Measurements from ENCODE around the gene CKB. TPM values are rescaled to one million over a fixed set of nuclear protein-coding genes. Genes with fewer than 3 reads are reported as not detected.

The CKB gene
- total and polyA plus RNA-seq, 9 of the 15 experiments (the other 6 are each of a cell fraction or from before 2014, with no cell fraction given), result 23.9 to 692 (median 132) TPM

GRCh38 chr14:103522649-103523574, at the start of gene CKB (continued):
- TF ChIP-seq TBP (optimal IDR thresholded peaks at IDR 0.05; ENCODE audit: low read depth, low read length) (peak; percentile 97), NELFE (IDR thresholded peaks at IDR 0.05; ENCODE audit: insufficient read depth, insufficient read length) (no peak), ETS1 (conservative IDR thresholded peaks at IDR 0.05; ENCODE audit: control insufficient read depth, low read depth, low read length) (0 out of 2 replicates have a peak, but pooled peaks have one; percentile 26), SAFB2 (IDR thresholded peaks at IDR 0.05; ENCODE audit: borderline replicate concordance, low read depth, low read length, severe bottlenecking) (no peak), ZNF398 (CRISPR knock-in tag; IDR thresholded peaks at IDR 0.05) (no peak), POLR2AphosphoS5 (IDR thresholded peaks at IDR 0.05; ENCODE audit: control insufficient read depth, insufficient read depth, low read depth, low read length) (peak; percentile 86), SNAPC5 (CRISPR knock-in tag; IDR thresholded peaks at IDR 0.05) (no peak), ZNF184 (CRISPR knock-in tag; IDR thresholded peaks at IDR 0.05) (no peak), KDM5B (IDR thresholded peaks at IDR 0.05; ENCODE audit: insufficient replicate concordance, low read depth, low read length) (peak; percentile 74), SLC30A9 (CRISPR knock-in tag; IDR thresholded peaks at IDR 0.05) (no peak), CSDE1 (IDR thresholded peaks at IDR 0.05) (no peak), SUPT5H (IDR thresholded peaks at IDR 0.05) (no peak), ZNF324 (CRISPR knock-in tag; IDR thresholded peaks at IDR 0.05) (no peak), RBM17 (IDR thresholded peaks at IDR 0.05; ENCODE audit: borderline replicate concordance, low read depth, low read length) (no peak), WHSC1 (IDR thresholded peaks at IDR 0.05; ENCODE audit: low read length) (no peak), RBM25 (IDR thresholded peaks at IDR 0.05; ENCODE audit: low read depth, low read length, severe bottlenecking) (peak; percentile 69), CTBP1 (IDR thresholded peaks at IDR 0.05; ENCODE audit: borderline replicate concordance) (no peak), FOS (IDR thresholded peaks at IDR 0.05; ENCODE audit: extremely low read depth, insufficient read length) (peak; percentile 35), LCOR (CRISPR knock-in tag; IDR thresholded peaks at IDR 0.05) (no peak), YY1 (IDR thresholded peaks at IDR 0.05; ENCODE audit: borderline replicate concordance in 1 of 3, control insufficient read depth in 1 of 3, extremely low read depth in 1 of 3, insufficient read depth in 3 of 3, insufficient read length in 1 of 3, insufficient replicate concordance in 2 of 3, low read depth in 1 of 3, low read length in 2 of 3) (peak in 2 of 3 experiments; percentile 35 to 59), FOXA1 (IDR thresholded peaks at IDR 0.05; ENCODE audit: borderline replicate concordance) (no peak), MEIS2 (IDR thresholded peaks at IDR 0.05; ENCODE audit: partially characterized antibody) (no peak), NONO (IDR thresholded peaks at IDR 0.05; ENCODE audit: low read depth in 2 of 2, low read length in 1 of 2) (peak in 1 of 2 experiments; percentile 91; a peak in 3 of 4 replicates), NCOA6 (IDR thresholded peaks at IDR 0.05) (no peak), BCL6 (CRISPR knock-in tag; IDR thresholded peaks at IDR 0.05) (no peak)
